ENCODE measurements around the gene TMEM60. TPM values are rescaled to one million over a fixed set of nuclear protein-coding genes. Genes with fewer than 3 reads are reported as not detected.

The TMEM60 gene
- total and polyA plus RNA-seq, 8 donors: 8.8 to 18.2 (median 14.5) TPM; not detected in 2

DNA sequence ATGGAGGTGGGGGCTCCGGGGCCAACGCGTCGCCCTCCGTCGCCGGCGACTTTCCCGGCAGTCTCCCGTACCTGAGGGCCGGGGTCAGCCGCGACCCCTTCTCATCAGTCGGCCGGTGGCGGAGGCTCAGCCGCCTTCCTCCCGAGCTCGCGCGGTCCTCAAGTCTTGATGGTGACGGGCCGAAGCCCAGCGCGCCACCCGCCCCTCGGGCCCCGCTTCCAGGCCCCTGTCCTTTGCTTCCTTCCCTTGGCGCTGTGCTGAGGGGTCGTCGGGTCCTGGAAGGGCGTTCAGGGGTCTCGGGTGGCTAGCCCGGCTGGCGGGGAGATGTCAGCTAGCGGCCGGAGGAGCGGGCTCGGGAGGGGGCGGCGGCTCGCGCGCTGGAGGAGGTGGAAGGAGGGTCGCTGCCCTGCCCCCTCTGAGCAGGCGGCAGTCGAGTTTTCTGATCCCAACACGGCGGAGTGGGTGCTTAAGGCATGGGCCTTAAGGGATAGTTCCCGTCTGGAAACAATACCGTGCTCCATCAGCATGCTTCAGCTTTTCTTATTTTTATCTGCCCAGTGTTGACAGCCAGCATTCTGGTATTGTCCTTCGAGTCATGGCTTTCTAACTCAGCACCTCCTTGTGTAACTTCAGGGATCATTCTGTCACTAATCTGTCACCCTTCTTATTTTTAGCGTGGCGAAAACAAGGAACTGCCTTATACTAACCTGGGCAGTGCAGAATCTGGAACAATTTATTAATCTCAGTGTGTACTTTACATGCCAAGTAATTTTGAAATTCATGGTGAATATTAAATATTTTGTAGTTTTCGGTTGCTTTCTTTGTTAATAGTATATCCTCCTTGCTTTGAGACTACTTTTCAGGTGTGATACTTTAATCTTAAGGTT is 1.1 kb upstream of the TMEM60 start:
- peak in 1 of 2 donors; percentile 78 for DNase-seq
- Histone ChIP-seq H3K27ac (peak overlapping the region; percentile 67 to 94 (median 92)), H3K4me1 (peaks cover 13 to 54% (median 33%) of the 10 kb centered on the region in 4 donors), H3K4me3 (peak overlapping the region; percentile 86 to 96 (median 89)), H3K9me3 (no peaks in the 10 kb centered on the region), H3K27me3 (no peaks in the 10 kb centered on the region), H3K36me3 (peaks cover 0 to 5% (median 2%) of the 10 kb centered on the region in 4 donors)
- WGBS, 5 donors: 1 to 2% (median 1%) methylated on average over 36 to 55 of the region's 55 CpGs
- intact Hi-C loops (cut with DNase I; ENCODE audit: low total_unique reads): no loop called here
- TF ChIP-seq, protein P1, sequence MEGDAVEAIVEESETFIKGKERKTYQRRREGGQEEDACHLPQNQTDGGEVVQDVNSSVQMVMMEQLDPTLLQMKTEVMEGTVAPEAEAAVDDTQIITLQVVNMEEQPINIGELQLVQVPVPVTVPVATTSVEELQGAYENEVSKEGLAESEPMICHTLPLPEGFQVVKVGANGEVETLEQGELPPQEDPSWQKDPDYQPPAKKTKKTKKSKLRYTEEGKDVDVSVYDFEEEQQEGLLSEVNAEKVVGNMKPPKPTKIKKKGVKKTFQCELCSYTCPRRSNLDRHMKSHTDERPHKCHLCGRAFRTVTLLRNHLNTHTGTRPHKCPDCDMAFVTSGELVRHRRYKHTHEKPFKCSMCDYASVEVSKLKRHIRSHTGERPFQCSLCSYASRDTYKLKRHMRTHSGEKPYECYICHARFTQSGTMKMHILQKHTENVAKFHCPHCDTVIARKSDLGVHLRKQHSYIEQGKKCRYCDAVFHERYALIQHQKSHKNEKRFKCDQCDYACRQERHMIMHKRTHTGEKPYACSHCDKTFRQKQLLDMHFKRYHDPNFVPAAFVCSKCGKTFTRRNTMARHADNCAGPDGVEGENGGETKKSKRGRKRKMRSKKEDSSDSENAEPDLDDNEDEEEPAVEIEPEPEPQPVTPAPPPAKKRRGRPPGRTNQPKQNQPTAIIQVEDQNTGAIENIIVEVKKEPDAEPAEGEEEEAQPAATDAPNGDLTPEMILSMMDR (IDR thresholded peaks at IDR 0.05): no peak
- TF ChIP-seq POLR2A (IDR thresholded peaks at IDR 0.05) (no peak), POLR2AphosphoS5 (IDR thresholded peaks at IDR 0.05) (no peak), EP300 (IDR thresholded peaks at IDR 0.05) (no peak)

DNA sequence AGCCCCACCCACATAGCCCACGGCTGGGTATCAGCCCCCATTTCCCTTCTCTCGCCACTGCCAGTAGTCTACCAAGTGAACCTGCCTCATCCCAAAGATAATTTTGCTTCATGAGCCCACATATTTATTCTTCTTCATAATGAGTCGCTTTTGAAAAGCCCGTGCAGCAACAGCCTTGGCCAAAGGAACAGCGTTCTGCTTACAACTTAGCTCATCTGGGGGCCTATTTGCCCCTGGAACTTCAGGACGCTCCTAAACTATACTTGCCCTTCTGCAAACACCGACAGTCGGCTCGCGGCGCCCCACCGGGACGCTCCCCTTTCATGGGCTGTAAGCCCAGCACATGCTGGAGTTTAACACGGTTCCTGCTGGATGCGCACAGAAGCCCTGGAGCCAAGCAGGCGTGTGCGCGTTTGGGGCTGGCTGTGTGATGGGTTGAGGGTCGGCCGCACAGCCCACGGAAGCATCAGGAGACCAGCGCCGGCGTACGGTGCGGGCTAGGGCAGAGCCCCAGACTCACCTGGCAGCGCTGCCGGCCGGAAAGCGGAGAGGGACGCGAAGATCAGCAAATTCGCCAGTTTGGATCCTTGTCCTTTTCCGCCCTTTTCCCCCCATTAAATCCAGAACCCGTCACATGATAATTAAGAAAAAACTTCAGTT is 370 bp downstream of the TMEM60 start:
- intact Hi-C loops (cut with DNase I; ENCODE audit: low total_unique reads): no loop called here
- Histone ChIP-seq H3K4me3 (peak overlapping the region; percentile 86 to 96 (median 89)), H3K27me3 (no peaks in the 10 kb centered on the region), H3K27ac (peak overlapping the region; percentile 89 to 94 (median 92)), H3K36me3 (peaks cover 3 to 15% (median 10%) of the 10 kb centered on the region in 4 donors), H3K9me3 (no peaks in the 10 kb centered on the region), H3K4me1 (peaks cover 13 to 51% (median 35%) of the 10 kb centered on the region in 4 donors)
- TF ChIP-seq EP300 (IDR thresholded peaks at IDR 0.05) (no peak), POLR2A (IDR thresholded peaks at IDR 0.05) (no peak)
- 0 to 1% (median 0%) methylated on average over 34 to 35 of the region's 35 CpGs for WGBS, 5 donors
- peak in 1 of 2 donors; percentile 39 for DNase-seq

DNA sequence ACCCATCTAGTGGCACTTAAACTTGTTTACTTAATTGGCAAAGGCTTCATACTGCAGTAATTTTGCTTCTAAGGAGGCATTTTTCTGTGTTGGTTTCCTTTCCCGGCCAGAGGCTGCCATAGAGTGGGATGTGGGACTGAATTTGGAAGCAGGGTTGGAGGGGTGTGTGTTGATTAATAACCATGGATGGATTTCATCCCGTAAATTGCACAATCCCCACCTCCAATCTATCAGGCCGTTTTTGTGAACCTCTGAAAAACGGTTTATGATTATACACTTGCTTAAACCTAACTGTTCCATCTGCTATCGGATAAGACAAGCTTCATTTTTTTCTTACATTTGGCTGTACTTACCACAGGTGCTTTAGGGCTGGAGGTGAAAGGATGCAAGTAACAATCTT is 1.3 kb downstream of the TMEM60 start:
- peak overlapping the region; percentile 86 to 96 (median 89) for H3K4me3 ChIP-seq
- 24 to 38% (median 27%) methylated on average over 5 of the region's 5 CpGs for WGBS, 5 donors

DNA sequence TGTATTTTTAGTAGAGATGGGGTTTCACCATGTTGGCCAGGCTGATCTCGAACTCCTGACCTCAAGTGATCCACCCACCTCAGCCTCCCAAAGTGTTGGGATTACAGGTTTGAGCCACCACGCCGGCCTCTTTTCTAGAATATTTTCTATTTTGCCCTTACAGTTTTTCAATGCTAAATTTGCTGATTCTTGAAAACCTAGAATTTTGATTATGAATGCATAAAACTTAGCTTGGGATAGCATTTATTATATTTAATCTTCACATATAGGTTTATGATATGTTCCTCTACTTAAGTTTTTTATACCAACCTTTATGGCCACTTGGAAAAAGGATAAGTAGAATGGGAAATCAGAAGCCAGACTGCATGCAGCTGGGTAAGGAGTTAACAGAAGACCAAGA is 2.1 kb downstream of the TMEM60 start:
- no peaks in the 10 kb centered on the region for H3K9me3 ChIP-seq
- 88 to 98% (median 96%) methylated on average over 3 of the region's 3 CpGs for WGBS, 5 donors
- H3K4me3 ChIP-seq: no peak overlapping the region
- peaks cover 18 to 65% (median 42%) of the 10 kb centered on the region in 4 donors for H3K4me1 ChIP-seq
- TF ChIP-seq POLR2A (IDR thresholded peaks at IDR 0.05) (no peak), POLR2AphosphoS5 (IDR thresholded peaks at IDR 0.05) (no peak), EP300 (IDR thresholded peaks at IDR 0.05) (no peak)
- TF ChIP-seq, protein P1 (IDR thresholded peaks at IDR 0.05): no peak
- intact Hi-C loops (cut with DNase I; ENCODE audit: low total_unique reads): no loop called here
- no peak overlapping the region for H3K27ac ChIP-seq
- H3K36me3 ChIP-seq: peaks cover 3 to 15% (median 10%) of the 10 kb centered on the region in 4 donors
- DNase-seq: no peak
- H3K27me3 ChIP-seq: no peaks in the 10 kb centered on the region

More for the DNA sequence above, 1.3 kb downstream of the TMEM60 start:
- TF ChIP-seq EP300 (IDR thresholded peaks at IDR 0.05) (no peak), POLR2A (IDR thresholded peaks at IDR 0.05) (no peak), POLR2AphosphoS5 (IDR thresholded peaks at IDR 0.05) (no peak)
- TF ChIP-seq, protein P1 (IDR thresholded peaks at IDR 0.05): no peak
- Histone ChIP-seq H3K27ac (peak overlapping the region in 2 of 5 donors; percentile 92), H3K27me3 (no peaks in the 10 kb centered on the region), H3K4me1 (peaks cover 13 to 58% (median 39%) of the 10 kb centered on the region in 4 donors), H3K9me3 (no peaks in the 10 kb centered on the region), H3K36me3 (peaks cover 3 to 15% (median 10%) of the 10 kb centered on the region in 4 donors)
- peak in 1 of 2 donors; percentile 8 for DNase-seq
- intact Hi-C loops (cut with DNase I; ENCODE audit: low total_unique reads): no loop called here
